Measurements from ENCODE around the gene PCP4L1.

PCP4L1 gene

GRCh38 chr1:161229896-161230295 lies 28.6 kb upstream of the PCP4L1 start:
- H3K27ac ChIP-seq (ENCODE audit: extremely low read depth, low read depth, low read length), result no peak overlapping the region
- peaks cover 0 to 33% of the 10 kb centered on the region in 2 experiments; a peak in 1 of 3 replicates for H3K36me3 ChIP-seq (ENCODE audit: control insufficient read depth in 2 of 2, insufficient read depth in 1 of 2, low read length in 2 of 2)
- peaks cover 4% of the 10 kb centered on the region; the same call in 1 of the 2 replicates for H3K4me1 ChIP-seq (ENCODE audit: control insufficient read depth, insufficient read depth, low read length)
- H3K4me3 ChIP-seq (ENCODE audit: low read depth, low read length), result no peak overlapping the region
- POLR2A ChIA-PET, result interaction anchor here (1.4 kb wide), 1 partner anchor 60 kb away, joined by 3 read pairs; no protein-coding TSS in a partner anchor
- TF ChIP-seq ZBTB48 (tag by site-specific recombination; IDR thresholded peaks at IDR 0.05) (no peak), YY2 (tag by site-specific recombination; IDR thresholded peaks at IDR 0.05) (no peak), YY1 (tag by site-specific recombination; IDR thresholded peaks at IDR 0.05) (no peak), ZSCAN23 (tag by site-specific recombination; IDR thresholded peaks at IDR 0.05) (no peak), ZNF544 (tag by site-specific recombination; IDR thresholded peaks at IDR 0.05) (no peak), ZFP37 (tag by site-specific recombination; IDR thresholded peaks at IDR 0.05) (no peak), ZNF433 (tag by site-specific recombination; IDR thresholded peaks at IDR 0.05; ENCODE audit: low read depth) (no peak), IKZF3 (tag by site-specific recombination; IDR thresholded peaks at IDR 0.05) (no peak), ZSCAN4 (tag by site-specific recombination; IDR thresholded peaks at IDR 0.05) (no peak)
- no peaks in the 10 kb centered on the region for H3K9me3 ChIP-seq (ENCODE audit: control insufficient read depth, insufficient read depth, low read depth, low read length)
- CTCF ChIA-PET, result interaction anchor here (0.5 to 9.7 kb wide), 12 partner anchors 10 to 512 kb away, joined by 3 to 146 read pairs (median 5); partner anchors contain the start of gene NR1I3

GRCh38 chr1:161230762-161231161 lies 27.8 kb upstream of the PCP4L1 start:
- Histone ChIP-seq H3K4me3 (ENCODE audit: low read depth, low read length) (no peak overlapping the region), H3K4me1 (ENCODE audit: control insufficient read depth, insufficient read depth, low read length) (no peaks in the 10 kb centered on the region)
- CTCF ChIA-PET, result interaction anchor here (0.6 to 9.7 kb wide), 9 partner anchors 9 to 152 kb away, joined by 3 to 146 read pairs (median 6); partner anchors contain the start of gene NR1I3

GRCh38 chr1:161233102-161233501 lies 25.4 kb upstream of the PCP4L1 start:
- ChIA-PET POLR2A (interaction anchor here (1.2 kb wide), 1 partner anchor 81 kb away, joined by 3 read pairs; the partner anchor contains the start of gene SDHC), CTCF (interaction anchor here (0.6 to 1.5 kb wide), 4 partner anchors 58 to 802 kb away, joined by 3 to 7 read pairs (median 5); no protein-coding TSS in a partner anchor)

More at GRCh38 chr1:161230762-161231161, 27.8 kb upstream of the PCP4L1 start:
- TF ChIP-seq ZFP37 (tag by site-specific recombination; IDR thresholded peaks at IDR 0.05) (no peak), BCL11B (tag by site-specific recombination; IDR thresholded peaks at IDR 0.05; ENCODE audit: low read depth) (no peak), ZNF670 (tag by site-specific recombination; IDR thresholded peaks at IDR 0.05; ENCODE audit: low read depth) (no peak), ZNF645 (tag by site-specific recombination; IDR thresholded peaks at IDR 0.05) (no peak), ZNF596 (tag by site-specific recombination; IDR thresholded peaks at IDR 0.05) (no peak), OSR2 (tag by site-specific recombination; IDR thresholded peaks at IDR 0.05) (no peak), YY1 (tag by site-specific recombination; IDR thresholded peaks at IDR 0.05) (no peak), ZNF561 (tag by site-specific recombination; IDR thresholded peaks at IDR 0.05; ENCODE audit: borderline replicate concordance) (no peak), ZBTB21 (tag by site-specific recombination; IDR thresholded peaks at IDR 0.05) (no peak), ZNF169 (tag by site-specific recombination; IDR thresholded peaks at IDR 0.05) (no peak), ZIC2 (tag by site-specific recombination; IDR thresholded peaks at IDR 0.05) (no peak), ZNF132 (tag by site-specific recombination; IDR thresholded peaks at IDR 0.05; ENCODE audit: borderline replicate concordance) (no peak), ZNF37A (tag by site-specific recombination; IDR thresholded peaks at IDR 0.05) (no peak), TRIM28 (IDR thresholded peaks at IDR 0.05; ENCODE audit: borderline replicate concordance, low read length) (no peak)
- no peak overlapping the region for H3K27ac ChIP-seq (ENCODE audit: extremely low read depth, low read depth, low read length)
- no peaks in the 10 kb centered on the region for H3K9me3 ChIP-seq (ENCODE audit: control insufficient read depth, insufficient read depth, low read depth, low read length)
- POLR2A ChIA-PET, result interaction anchor here (1.4 kb wide), 1 partner anchor 59 kb away, joined by 3 read pairs; no protein-coding TSS in a partner anchor
- H3K36me3 ChIP-seq (ENCODE audit: control insufficient read depth in 2 of 2, insufficient read depth in 1 of 2, low read length in 2 of 2), result peaks cover 0 to 33% of the 10 kb centered on the region in 2 experiments; a peak in 1 of 3 replicates

More at GRCh38 chr1:161233102-161233501, 25.4 kb upstream of the PCP4L1 start:
- H3K4me1 ChIP-seq (ENCODE audit: control insufficient read depth, insufficient read depth, low read length), result no peaks in the 10 kb centered on the region
- H3K36me3 ChIP-seq (ENCODE audit: control insufficient read depth in 2 of 2, insufficient read depth in 1 of 2, low read length in 2 of 2), result peaks cover 0 to 30% of the 10 kb centered on the region in 2 experiments; a peak in 1 of 3 replicates
- TF ChIP-seq YY2 (tag by site-specific recombination; IDR thresholded peaks at IDR 0.05) (no peak), ZNF37A (tag by site-specific recombination; IDR thresholded peaks at IDR 0.05) (no peak), ZNF558 (tag by site-specific recombination; IDR thresholded peaks at IDR 0.05) (no peak), HOXC10 (CRISPR knock-in tag; IDR thresholded peaks at IDR 0.05) (no peak), ZBTB44 (tag by site-specific recombination; IDR thresholded peaks at IDR 0.05) (no peak), KLF1 (tag by site-specific recombination; IDR thresholded peaks at IDR 0.05) (no peak), TSHZ1 (tag by site-specific recombination; IDR thresholded peaks at IDR 0.05; ENCODE audit: borderline replicate concordance) (no peak), ZNF114 (tag by site-specific recombination; IDR thresholded peaks at IDR 0.05) (no peak), ZXDB (tag by site-specific recombination; IDR thresholded peaks at IDR 0.05) (no peak), ZNF184 (tag by site-specific recombination; IDR thresholded peaks at IDR 0.05) (no peak), ZEB2 (tag by site-specific recombination; IDR thresholded peaks at IDR 0.05) (no peak)
- H3K27ac ChIP-seq (ENCODE audit: extremely low read depth, low read depth, low read length), result no peak overlapping the region
- H3K4me3 ChIP-seq (ENCODE audit: low read depth, low read length), result no peak overlapping the region
- no peaks in the 10 kb centered on the region for H3K9me3 ChIP-seq (ENCODE audit: control insufficient read depth, insufficient read depth, low read depth, low read length)

Data from HEK293 (cell line).